IMR-90 (cell line): ENCODE measurements around the gene SIPA1L3. TPM values are rescaled to one million over a fixed set of nuclear protein-coding genes. Genes with fewer than 3 reads are reported as not detected.
A peak's percentile ranks its signal among the peaks of the same experiment; 100 is the strongest.

Source experiments
- ATAC-seq: fragments of 200-7000 bp; cut with Tn5 transposase; 2 replicates; pipeline ENCODE4 v1.9.1; 2020; ENCODE audit warnings: low read depth, mild to moderate bottlenecking, moderate library complexity
- BruUV-seq: library from RNA; stranded (reverse); fragments of 400-500 nt; replicated peaks from 2 replicates; lab custom pipeline; 2021; lab: Mats Ljungman, UMichigan
- CTCF ChIA-PET: fragments of 300-600 bp; formaldehyde crosslinking; extraction: SDS; loops from one replicate; lab custom pipeline; 2021; ENCODE audit warnings: antibody characterized with exemption; lab: Yijun Ruan, JAX
- POLR2A ChIA-PET: fragments of 300-600 bp; sonication (Branson Sonifier 250); formaldehyde crosslinking; loops from one replicate; lab custom pipeline; 2022; ENCODE audit warnings: antibody characterized with exemption; ENCODE audit not compliant: unreplicated experiment; lab: Charles Lee
- DNase-seq: peaks from one replicate; pipeline ENCODE4 v3.0.0; 2013
- H2AFZ ChIP-seq: replicated peaks from 2 replicates; pipeline ENCODE3; 2013; ENCODE audit warnings: low read length, mild to moderate bottlenecking; ENCODE audit not compliant: poor library complexity
- H2AK5ac ChIP-seq: 2 replicates; pipeline ENCODE4 v1.6.1; 2013; ENCODE audit warnings: low read depth, low read length, inconsistent platforms
- H2AK9ac ChIP-seq: replicated peaks from 2 replicates; pipeline ENCODE3; 2013; ENCODE audit warnings: mild to moderate bottlenecking, low read depth, low read length, moderate library complexity; ENCODE audit not compliant: poor library complexity
- H2BK120ac ChIP-seq: 2 replicates; pipeline ENCODE4 v1.6.1; 2013; ENCODE audit warnings: low read depth, low read length, inconsistent platforms
- H2BK15ac ChIP-seq: 3 replicates; pipeline ENCODE4 v1.6.1; 2013; ENCODE audit warnings: low read depth, low read length, inconsistent platforms
- H2BK20ac ChIP-seq: 2 replicates; pipeline ENCODE4 v1.6.1; 2013; ENCODE audit warnings: low read depth, mild to moderate bottlenecking, inconsistent platforms, low read length, moderate library complexity
- H2BK5ac ChIP-seq: 2 replicates; pipeline ENCODE4 v1.6.1; 2013; ENCODE audit warnings: mild to moderate bottlenecking, low read depth, low read length, inconsistent platforms; ENCODE audit not compliant: poor library complexity, severe bottlenecking
- H3K14ac ChIP-seq: replicated peaks from 2 replicates; pipeline ENCODE4 v1.6.1; 2013; ENCODE audit warnings: low read depth, low read length, inconsistent platforms
- H3K18ac ChIP-seq: 2 replicates; pipeline ENCODE4 v1.6.1; 2013; ENCODE audit warnings: low read depth, low read length, control low read depth
- H3K23ac ChIP-seq: 2 replicates; pipeline ENCODE4 v1.6.1; 2013; ENCODE audit warnings: low read depth, low read length, inconsistent platforms
- H3K27ac ChIP-seq: 2 replicates; pipeline ENCODE4 v1.5.1; 2013; ENCODE audit warnings: mild to moderate bottlenecking, control low read depth, low read length; ENCODE audit not compliant: insufficient read depth
- H3K27me3 ChIP-seq: 2 replicates; pipeline ENCODE4 v1.6.1; 2013; ENCODE audit warnings: low read length; ENCODE audit not compliant: control insufficient read depth, insufficient read depth
- H3K36me3 ChIP-seq: 2 replicates; pipeline ENCODE4 v1.6.1; 2013; ENCODE audit warnings: low read length, mixed read lengths; ENCODE audit not compliant: control insufficient read depth, insufficient read depth
- H3K4ac ChIP-seq: 2 replicates; pipeline ENCODE4 v1.6.1; 2013; ENCODE audit warnings: low read depth, low read length, inconsistent platforms
- H3K4me1 ChIP-seq: 2 replicates; pipeline ENCODE4 v1.6.1; 2013; ENCODE audit warnings: low read length, mixed read lengths; ENCODE audit not compliant: control insufficient read depth, insufficient read depth
- H3K4me2 ChIP-seq: 2 replicates; pipeline ENCODE4 v1.6.1; 2013; ENCODE audit warnings: low read depth, mild to moderate bottlenecking, control low read depth, low read length, moderate library complexity
- H3K4me3 ChIP-seq: 2 replicates; pipeline ENCODE4 v1.5.1; 2013; ENCODE audit warnings: low read depth, mild to moderate bottlenecking, control low read depth, low read length, moderate library complexity; ENCODE audit not compliant: insufficient read depth
- H3K56ac ChIP-seq: 2 replicates; pipeline ENCODE4 v1.6.1; 2013; ENCODE audit warnings: low read length, inconsistent platforms; ENCODE audit not compliant: insufficient read depth; ENCODE audit errors: extremely low read depth
- H3K79me1 ChIP-seq, 2 experiments: 2 replicates each; pipeline ENCODE4 v1.6.1; 2013; ENCODE audit warnings: low read length in 2 of 2, inconsistent platforms in 1 of 2, low read depth in 1 of 2
- H3K9ac ChIP-seq: 2 replicates; pipeline ENCODE4 v1.6.1; 2013; ENCODE audit warnings: low read depth, low read length, control low read depth
- H3K9me1 ChIP-seq: 2 replicates; pipeline ENCODE4 v1.6.1; 2013; ENCODE audit warnings: low read length, inconsistent platforms; ENCODE audit not compliant: insufficient read depth
- H3K9me3 ChIP-seq: 2 replicates; pipeline ENCODE4 v1.6.1; 2013; ENCODE audit warnings: low read length; ENCODE audit not compliant: control insufficient read depth, insufficient read depth
- H4K20me1 ChIP-seq: 2 replicates; pipeline ENCODE4 v1.6.1; 2013; ENCODE audit warnings: low read length, inconsistent platforms; ENCODE audit not compliant: insufficient read depth
- H4K5ac ChIP-seq: 2 replicates; pipeline ENCODE4 v1.6.1; 2013; ENCODE audit warnings: mild to moderate bottlenecking, low read depth, low read length, control low read depth
- H4K8ac ChIP-seq, 2 experiments: 2 replicates each; pipeline ENCODE4 v1.6.1; 2013; ENCODE audit warnings: low read depth in 2 of 2, low read length in 2 of 2, control low read depth in 1 of 2, inconsistent platforms in 1 of 2
- H4K91ac ChIP-seq: 2 replicates; pipeline ENCODE4 v1.6.1; 2013; ENCODE audit warnings: low read depth, low read length, inconsistent platforms; ENCODE audit not compliant: insufficient read depth
- CTCF ChIP-seq: conservative IDR thresholded peaks from 2 replicates; pipeline ENCODE4 v1.5.1; 2012; ENCODE audit warnings: mild to moderate bottlenecking, low read depth, low read length, improper control_type of control experiment
- MAFK ChIP-seq: IDR thresholded peaks from 2 replicates; pipeline ENCODE4 v1.6.1; 2012; ENCODE audit warnings: low read depth, low read length, improper control_type of control experiment
- RAD21 ChIP-seq: IDR thresholded peaks from 2 replicates; pipeline ENCODE4 v1.6.1; 2012; ENCODE audit warnings: low read length, improper control_type of control experiment
- RCOR1 ChIP-seq: IDR thresholded peaks from 2 replicates; pipeline ENCODE4 v1.6.1; 2012; ENCODE audit warnings: mild to moderate bottlenecking, low read length, improper control_type of control experiment; ENCODE audit not compliant: insufficient replicate concordance
- RFX5 ChIP-seq: IDR thresholded peaks from 2 replicates; pipeline ENCODE4 v1.8.0; 2012; ENCODE audit warnings: low read depth, mild to moderate bottlenecking, low read length, moderate library complexity
- SMC3 ChIP-seq: fragments of 150-350 bp; IDR thresholded peaks from 2 replicates; pipeline ENCODE4 v1.6.1; 2016; ENCODE audit warnings: low read depth, mild to moderate bottlenecking, antibody characterized with exemption, low read length, moderate library complexity
- WGBS, 2 experiments: methylation state at CpG; one replicate each; pipeline versions ENCODE4 v1.1.5 to v1.1.7; 2013; ENCODE audit warnings: missing lambda C conversion rate in 2 of 2; ENCODE audit not compliant: insufficient read length in 1 of 2; ENCODE audit errors: extremely low coverage in 2 of 2; 5-methylcytosine and 5-hydroxymethylcytosine counted together
- dilution Hi-C: fragments of 300-500 bp; cut with HindIII; formaldehyde crosslinking; loops from one replicate; pipeline ENCODE4 v1.14.3; 2018; ENCODE audit warnings: low sequenced_read_pairs; ENCODE audit not compliant: unreplicated experiment
- in situ Hi-C: fragments of 300-500 bp; cut with MboI; formaldehyde crosslinking; loops from 3 replicates; pipeline ENCODE4 v1.14.3; 2019; ENCODE audit warnings: low sequenced_read_pairs, inconsistent platforms, mixed read lengths
- intact Hi-C: fragments of 100-400 bp; cut with micrococcal nuclease; formaldehyde crosslinking; loops from 2 replicates; pipeline ENCODE4 v1.10.0; 2022
- polyA plus RNA-seq, 3 experiments: library from polyadenylated mRNA; depleted of rRNA; stranded (reverse); fragments of >200 nt; gene quantifications; 2 replicates each; pipeline ENCODE4 v1.2.3, GENCODE V29; 2012; ENCODE audit warnings: low replicate concordance in 1 of 3
- total RNA-seq: library from RNA; depleted of rRNA; stranded (reverse); fragments of >200 nt; gene quantifications from 2 replicates; pipeline ENCODE4 v1.2.3, GENCODE V29; 2012
- TF ChIP-seq, protein P1 (sequence below): fragments of 150-350 bp; IDR thresholded peaks from 2 replicates; pipeline ENCODE4 v1.6.1; 2017; ENCODE audit warnings: mild to moderate bottlenecking, antibody characterized with exemption, low read length, low read depth

The SIPA1L3 gene
- total and polyA plus RNA-seq, 2 of the 4 experiments (the other 2 are of a cell fraction): 4.1 to 9.4 TPM

DNA sequence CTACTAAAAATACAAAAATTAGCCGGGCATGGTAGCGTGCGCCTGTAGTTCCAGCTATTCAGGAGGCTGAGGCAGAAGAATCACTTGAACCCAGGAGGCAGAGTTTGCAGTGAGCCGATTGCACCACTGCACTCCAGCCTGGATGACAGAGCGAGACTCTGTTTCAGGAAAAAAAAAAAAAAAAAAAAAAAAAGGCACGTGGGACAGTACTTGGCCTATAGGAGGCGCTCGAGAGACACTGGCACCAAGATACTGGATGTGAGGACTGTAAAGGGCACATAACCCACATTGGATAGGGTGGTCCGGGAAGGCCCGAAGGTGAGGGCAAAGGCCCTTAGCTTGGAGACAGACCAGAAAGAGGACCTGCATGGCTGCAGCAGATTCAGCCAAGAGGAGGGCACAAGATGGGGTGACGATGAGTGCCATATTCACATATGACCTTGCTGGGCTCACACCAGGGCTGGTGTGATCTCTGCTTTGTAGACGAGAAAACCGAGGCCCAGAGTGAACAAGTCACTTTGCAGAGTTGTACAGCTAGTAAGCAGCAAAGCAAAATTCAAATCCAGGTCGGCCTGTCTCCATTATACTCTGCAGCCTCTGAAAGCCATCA is 227.6 kb downstream of the SIPA1L3 start:
- Histone ChIP-seq H3K4ac (no peak overlapping the region), H3K23ac (no peak overlapping the region), H3K18ac (no peak overlapping the region), H3K4me2 (no peak overlapping the region), H4K20me1 (no peaks in the 10 kb centered on the region; the same call in 1 of the 2 replicates), H3K79me1 (peaks cover 4 to 40% of the 10 kb centered on the region in 2 experiments; a peak in 3 of 4 replicates), H3K14ac (no peak overlapping the region), H3K36me3 (peaks cover 6% of the 10 kb centered on the region), H3K9me1 (peaks cover 6% of the 10 kb centered on the region; the same call in 1 of the 2 replicates), H3K9ac (no peak overlapping the region), H3K27me3 (no peaks in the 10 kb centered on the region), H3K4me3 (no peak overlapping the region), H3K27ac (no peak overlapping the region), H3K9me3 (no peaks in the 10 kb centered on the region), H2BK5ac (no peak overlapping the region), H2AK5ac (no peak overlapping the region), H4K91ac (no peak overlapping the region), H3K4me1 (peaks cover 2% of the 10 kb centered on the region; the same call in 1 of the 2 replicates), H4K5ac (no peak overlapping the region), H2BK20ac (no peak overlapping the region), H3K56ac (no peak overlapping the region), H2AFZ (no peak overlapping the region), H2BK120ac (no peak overlapping the region), H2BK15ac (no peak overlapping the region), H4K8ac (no peak overlapping the region), H2AK9ac (no peak overlapping the region)
- intact Hi-C loops: no loop called here
- POLR2A ChIA-PET: no interaction called here
- CTCF ChIA-PET: interaction anchor here (0.6 to 1.2 kb wide), 4 partner anchors 15 to 131 kb away, joined by 3 to 7 read pairs (median 5); no protein-coding TSS in a partner anchor
- DNase-seq: peak; percentile 37
- TF ChIP-seq RCOR1 (no peak), MAFK (no peak), RFX5 (no peak), SMC3 (0 out of 2 replicates have a peak, but pooled peaks have one; percentile 6), RAD21 (peak; percentile 23; the same call in 1 of the 2 replicates), CTCF (peak; percentile 58)
- TF ChIP-seq, protein P1, sequence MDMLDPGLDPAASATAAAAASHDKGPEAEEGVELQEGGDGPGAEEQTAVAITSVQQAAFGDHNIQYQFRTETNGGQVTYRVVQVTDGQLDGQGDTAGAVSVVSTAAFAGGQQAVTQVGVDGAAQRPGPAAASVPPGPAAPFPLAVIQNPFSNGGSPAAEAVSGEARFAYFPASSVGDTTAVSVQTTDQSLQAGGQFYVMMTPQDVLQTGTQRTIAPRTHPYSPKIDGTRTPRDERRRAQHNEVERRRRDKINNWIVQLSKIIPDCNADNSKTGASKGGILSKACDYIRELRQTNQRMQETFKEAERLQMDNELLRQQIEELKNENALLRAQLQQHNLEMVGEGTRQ: peak; percentile 75
- 68% methylated on average over 8 of the region's 14 CpGs; no CpG with 5 or more reads in 1 of the 2 experiments for WGBS, 2 experiments
- no TSS peak for BruUV-seq
- in situ Hi-C loops: no loop called here
- dilution Hi-C loops: no loop called here
- ATAC-seq: 0 out of 2 replicates have a peak, but pooled peaks have one; percentile 42
